Embryonic facial prominence (tissue), 1 donor: Measurements from ENCODE around the gene ZNF485.
"Not testable (repeated sequence)": the region's sequence is repeated elsewhere in the genome, so short reads cannot be mapped to it uniquely, and the experiment has no call there.

Source experiments
- DNase-seq: peaks from one replicate; pipeline ENCODE4 v3.0.0-alpha.2; 2016; ENCODE audit errors: extremely low spot score

Gene ZNF485

DNA sequence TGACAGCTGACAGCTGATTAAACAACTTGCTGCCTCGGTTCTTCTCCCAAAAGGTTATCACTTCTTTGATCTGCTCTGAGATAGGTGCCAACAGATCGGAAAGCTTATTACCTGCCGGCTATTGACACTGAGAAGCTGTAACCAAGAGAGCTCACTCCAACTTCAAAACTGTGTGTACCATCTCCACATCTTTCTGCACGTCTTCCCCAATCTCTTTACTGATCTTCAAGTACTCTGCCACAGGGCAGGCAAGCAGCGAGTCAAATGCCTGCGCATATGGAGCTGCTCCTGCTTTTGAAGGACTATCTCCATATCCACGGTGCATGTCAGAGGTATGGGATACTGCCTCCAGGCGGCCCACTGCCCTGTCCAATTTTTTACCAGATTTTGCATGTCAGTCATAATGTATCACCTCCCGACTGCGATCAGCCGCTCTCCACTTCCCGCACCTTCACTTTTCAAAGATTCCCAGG lies 352 bp upstream of the ZNF485 start:
- no peak for DNase-seq

GRCh38 chr10:43607199-43607573 lies 948 bp downstream of the ZNF485 start:
- DNase-seq, result no peak

- DNase-seq, result no peak
Observed at GRCh38 chr10:43610636-43611035, 4.4 kb downstream of the ZNF485 start.

GRCh38 chr10:43616697-43617370 lies 10.6 kb downstream of the ZNF485 start:
- DNase-seq, result no peak

- DNase-seq, result no peak
Observed at GRCh38 chr10:43619368-43619767, 13.1 kb downstream of the ZNF485 start.

DNA sequence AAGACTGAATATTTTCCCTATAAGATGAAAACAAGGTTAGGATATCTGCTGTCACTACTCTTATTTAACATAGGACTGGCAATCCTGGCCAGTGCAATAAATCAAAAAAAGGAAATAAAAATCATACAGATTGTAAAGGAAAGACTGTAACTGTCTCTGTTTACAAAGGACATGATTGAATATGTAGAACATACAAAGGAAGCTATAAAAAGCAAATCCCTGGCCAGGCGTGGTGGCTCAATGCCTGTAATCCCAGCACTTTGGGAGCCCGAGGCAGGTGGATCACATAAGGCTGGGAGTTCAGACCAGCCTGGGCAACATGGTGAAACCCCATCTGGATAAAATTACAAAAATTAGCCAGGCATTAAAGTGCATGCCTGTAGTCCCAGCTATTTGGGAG lies 15.8 kb downstream of the ZNF485 start:
- no peak for DNase-seq

- DNase-seq, result no peak
Observed at GRCh38 chr10:43623351-43623750, 17.1 kb downstream of the ZNF485 start.

DNA sequence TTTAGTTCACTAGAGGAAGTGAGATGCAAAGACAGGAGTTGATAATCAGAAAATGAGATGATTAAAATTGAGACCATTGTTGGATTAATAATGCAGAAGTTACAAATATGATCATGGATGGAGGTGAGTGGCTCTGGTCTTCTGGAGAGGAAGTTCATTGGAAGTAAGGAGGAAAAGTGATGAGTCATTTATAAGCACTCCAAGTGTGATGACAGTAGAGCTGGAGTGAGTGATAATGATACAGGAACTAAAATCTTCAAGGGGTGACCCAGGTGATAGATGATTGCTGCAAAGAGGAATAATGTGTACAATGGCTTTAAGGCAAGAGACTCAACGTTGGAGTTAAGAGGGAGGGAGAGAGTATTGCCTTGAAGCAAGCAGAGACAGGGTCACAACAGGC lies 21.7 kb downstream of the ZNF485 start:
- no peak for DNase-seq

GRCh38 chr10:43628956-43629355 lies 22.7 kb downstream of the ZNF485 start:
- no peak for DNase-seq

DNA sequence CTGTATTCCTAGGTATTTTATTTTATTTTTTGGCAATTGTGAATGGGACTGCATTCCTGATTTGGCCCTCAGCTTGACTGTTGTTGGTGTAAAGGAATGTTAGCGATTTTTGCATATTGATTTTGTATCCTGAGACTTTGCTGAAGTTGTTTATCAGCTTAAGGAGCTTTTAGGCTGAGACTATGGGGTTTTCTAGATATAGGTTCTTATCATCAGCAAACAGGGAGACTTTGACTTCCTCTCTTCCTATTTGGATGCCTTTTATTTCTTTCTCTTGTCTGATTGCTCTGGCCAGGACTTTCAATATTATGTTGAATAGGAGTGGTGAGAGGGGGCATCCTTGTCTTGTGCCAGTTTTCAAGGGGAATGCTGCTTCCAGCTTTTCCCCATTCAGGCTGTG lies 29.6 kb downstream of the ZNF485 start:
- not testable (repeated sequence) for DNase-seq

- DNase-seq, result no peak
Observed at GRCh38 chr10:43640603-43641002, 34.4 kb downstream of the ZNF485 start.

DNA sequence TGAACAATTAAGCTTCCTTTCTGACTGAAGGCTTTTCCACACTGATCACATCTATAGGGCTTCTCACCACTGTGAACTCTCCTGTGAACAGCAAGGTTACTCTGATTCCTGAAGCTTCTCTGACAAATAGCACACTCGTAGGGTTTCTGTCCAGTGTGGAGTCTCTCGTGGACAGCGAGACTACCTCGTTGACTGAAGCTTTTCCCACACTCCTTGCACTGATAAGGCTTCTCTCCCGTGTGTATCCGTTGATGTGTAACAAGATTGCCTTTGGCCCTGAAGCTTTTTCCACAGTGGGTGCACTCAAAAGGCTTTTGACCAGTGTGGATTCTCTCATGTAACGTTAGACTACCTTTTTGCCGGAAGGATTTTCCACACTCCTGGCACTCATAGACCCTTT lies 38.0 kb downstream of the ZNF485 start:
- DNase-seq, result no peak

DNA sequence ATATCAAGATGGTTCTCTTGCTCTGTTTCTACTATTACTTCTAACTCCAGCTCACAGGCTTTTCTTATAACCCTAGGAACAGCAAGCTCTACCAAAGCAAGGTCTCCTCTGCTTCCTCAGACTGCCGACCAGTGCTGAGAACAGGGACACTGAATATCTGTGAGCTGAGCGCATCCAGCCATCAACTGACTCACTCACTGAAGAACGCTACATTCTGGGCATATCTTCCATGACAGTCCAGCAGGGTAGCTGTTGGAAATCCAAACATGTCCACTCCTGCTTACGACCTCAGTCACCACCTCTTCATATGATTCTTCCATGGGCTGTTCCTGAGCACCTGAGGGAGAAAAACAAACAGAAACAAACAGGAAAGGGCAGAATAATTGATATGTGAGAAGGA lies 39.6 kb downstream of the ZNF485 start:
- no peak for DNase-seq

- DNase-seq, result no peak
Observed at GRCh38 chr10:43647576-43647975, 41.3 kb downstream of the ZNF485 start.

DNA sequence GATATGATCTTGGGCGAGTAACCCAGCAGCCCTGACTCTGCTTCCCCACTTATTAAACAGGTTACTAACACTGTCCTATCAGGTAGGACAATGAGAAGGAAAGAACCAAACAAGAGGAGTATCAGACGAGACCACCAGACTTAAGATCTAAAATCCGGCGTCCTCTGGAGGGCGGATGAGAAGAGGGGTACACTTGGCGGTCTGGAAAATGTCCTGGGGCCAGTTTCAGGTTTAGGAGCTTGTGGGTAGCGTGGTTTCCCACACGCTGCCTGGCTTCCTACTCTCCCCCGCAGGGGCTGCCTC lies 41.8 kb downstream of the ZNF485 start:
- DNase-seq, result no peak

GRCh38 chr10:43648398-43649184 lies 42.4 kb downstream of the ZNF485 start, which contains the start of gene ZNF32:
TSS of gene ZNF32 (minus strand) at chr10:43648881. CDS start at chr10:43646133, 2,748 bp downstream.
- peak; percentile 63 for DNase-seq

DNA sequence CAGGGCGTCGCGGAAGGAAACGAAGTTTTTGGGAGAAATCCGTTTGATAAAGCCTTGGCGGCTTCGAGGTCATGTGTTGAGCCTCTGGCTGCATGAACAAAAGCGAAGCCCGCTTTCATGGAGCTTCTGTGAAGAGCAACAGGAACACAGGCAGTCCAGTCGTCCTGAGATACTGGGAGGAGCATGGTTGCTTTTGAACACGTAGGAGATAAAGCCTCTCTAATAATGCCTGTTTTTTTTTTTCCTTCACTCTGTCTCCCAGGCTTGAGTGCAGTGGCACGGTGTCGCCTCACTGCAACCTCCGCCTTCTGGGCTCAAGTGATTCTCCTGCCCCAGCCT lies 42.9 kb downstream of the ZNF485 start:
- no peak for DNase-seq

GRCh38 chr10:43653746-43654145 lies 47.5 kb downstream of the ZNF485 start:
- no peak for DNase-seq

GRCh38 chr10:43655311-43655710 lies 49.1 kb downstream of the ZNF485 start:
- no peak for DNase-seq

DNA sequence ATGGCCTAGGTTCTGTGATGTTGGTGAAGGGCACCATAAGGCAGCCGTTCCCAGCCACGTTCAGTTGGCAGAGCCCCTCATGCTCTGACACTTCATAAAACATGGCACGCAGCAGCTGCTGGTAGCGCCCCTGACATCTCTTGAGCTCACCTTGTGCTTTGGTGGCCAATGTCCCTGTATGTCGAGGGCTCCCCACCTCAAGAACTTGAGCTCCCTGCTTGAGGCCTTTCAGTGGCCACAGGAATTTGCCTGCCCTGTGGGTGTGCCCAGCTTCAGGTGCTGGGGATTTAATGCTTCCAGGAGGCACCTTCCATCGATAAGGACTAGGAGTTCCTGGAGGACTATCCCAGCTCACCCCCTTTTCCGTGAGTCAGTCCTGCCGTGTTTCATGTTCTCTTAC lies 52.0 kb downstream of the ZNF485 start:
- no peak for DNase-seq

- DNase-seq, result no peak
Observed at GRCh38 chr10:43665054-43665453, 58.8 kb downstream of the ZNF485 start.

GRCh38 chr10:43666552-43666951 lies 60.3 kb downstream of the ZNF485 start:
- DNase-seq, result no peak

- DNase-seq, result no peak
Observed at GRCh38 chr10:43667317-43667731, 61.1 kb downstream of the ZNF485 start.
